GM21576 (cell line): ENCODE results near the gene METTL23.
"Not testable (repeated sequence)": the region's sequence is repeated elsewhere in the genome, so short reads cannot be mapped to it uniquely, and the experiment has no call there.

ENCODE experiments used
- ATAC-seq: cut with Tn5 transposase; IDR thresholded peaks from one replicate; pipeline ENCODE4 v1.9.1; 2021; ENCODE audit warnings: mild to moderate bottlenecking, moderate library complexity; ENCODE audit not compliant: unreplicated experiment

Gene METTL23

DNA sequence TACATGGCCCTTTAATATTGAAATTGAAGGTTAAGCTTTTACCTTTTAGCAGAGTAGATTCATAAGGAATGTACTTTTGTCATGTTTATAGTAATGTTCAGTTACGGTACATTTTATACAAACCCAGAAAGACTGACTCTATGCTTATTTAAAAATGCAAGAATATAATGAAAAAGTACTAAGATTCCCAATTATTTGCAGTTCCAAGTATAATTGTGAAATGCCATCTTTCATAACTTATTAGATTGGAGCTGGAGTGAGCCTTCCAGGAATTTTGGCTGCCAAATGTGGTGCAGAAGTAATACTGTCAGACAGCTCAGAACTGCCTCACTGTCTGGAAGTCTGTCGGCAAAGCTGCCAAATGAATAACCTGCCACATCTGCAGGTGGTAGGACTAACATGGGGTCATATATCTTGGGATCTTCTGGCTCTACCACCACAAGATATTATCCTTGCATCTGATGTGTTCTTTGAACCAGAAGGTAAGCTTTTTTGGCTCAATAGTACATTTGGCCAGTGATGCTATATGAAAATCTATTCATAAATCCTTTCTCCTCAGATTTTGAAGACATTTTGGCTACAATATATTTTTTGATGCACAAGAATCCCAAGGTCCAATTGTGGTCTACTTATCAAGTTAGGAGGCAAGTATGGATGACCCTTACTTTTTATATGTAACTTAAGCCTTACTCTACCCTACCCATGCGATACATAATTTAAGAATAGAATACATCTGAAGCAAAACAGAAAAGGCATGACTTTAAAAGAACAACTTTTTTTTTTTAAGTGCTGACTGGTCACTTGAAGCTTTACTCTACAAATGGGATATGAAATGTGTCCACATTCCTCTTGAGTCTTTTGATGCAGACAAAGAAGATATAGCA lies 6.3 kb downstream of the METTL23 start:
- ATAC-seq: no peak

DNA sequence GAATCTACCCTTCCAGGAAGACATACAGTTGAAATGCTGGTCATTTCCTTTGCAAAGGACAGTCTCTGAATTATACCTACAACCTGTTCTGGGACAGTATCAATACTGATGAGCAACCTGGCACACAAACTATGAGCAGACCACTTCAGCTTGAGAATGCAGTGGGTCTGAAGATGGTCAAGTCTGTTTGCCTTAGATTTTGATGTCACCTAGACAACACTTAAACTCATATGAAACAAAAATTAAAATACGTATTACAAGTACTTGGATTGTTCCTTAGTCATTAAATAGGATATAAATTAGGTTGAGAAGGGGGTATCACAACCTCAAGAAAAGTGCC lies 6.9 kb downstream of the METTL23 start:
- no peak for ATAC-seq

DNA sequence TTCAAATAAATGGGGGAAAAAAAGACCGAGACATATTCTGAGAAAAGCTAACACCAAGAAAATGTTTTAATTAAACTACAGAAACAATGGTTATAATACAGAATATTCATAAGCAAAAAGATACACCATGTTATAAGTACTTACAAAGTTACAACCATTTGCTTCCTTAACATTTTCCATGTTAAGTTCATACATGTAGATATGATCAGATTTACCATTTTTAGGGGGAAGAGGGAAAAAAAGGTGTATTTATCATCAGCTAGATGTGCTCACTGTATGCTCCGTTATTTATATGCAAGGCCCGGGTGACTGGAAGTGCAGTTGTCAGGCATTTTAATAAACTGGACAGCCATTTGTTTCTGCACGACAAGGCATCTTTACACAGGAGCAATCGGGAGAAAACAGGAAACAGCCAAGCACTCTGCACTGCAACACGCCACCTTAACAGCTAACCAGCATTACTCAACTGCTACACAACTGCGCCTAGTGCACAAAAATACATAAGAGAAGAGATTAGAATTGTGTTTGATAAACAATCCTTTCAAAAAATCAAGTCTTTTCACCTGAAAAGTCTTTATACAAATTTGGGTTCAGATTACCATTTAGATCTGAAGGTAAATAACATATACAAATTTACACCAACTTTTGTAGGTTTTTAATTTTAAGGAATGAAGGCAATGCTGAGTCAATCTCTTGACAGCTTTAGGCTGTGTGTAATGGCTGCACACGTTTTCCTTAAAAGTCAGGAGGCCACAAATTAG lies 7.6 kb downstream of the METTL23 start:
- no peak for ATAC-seq

DNA sequence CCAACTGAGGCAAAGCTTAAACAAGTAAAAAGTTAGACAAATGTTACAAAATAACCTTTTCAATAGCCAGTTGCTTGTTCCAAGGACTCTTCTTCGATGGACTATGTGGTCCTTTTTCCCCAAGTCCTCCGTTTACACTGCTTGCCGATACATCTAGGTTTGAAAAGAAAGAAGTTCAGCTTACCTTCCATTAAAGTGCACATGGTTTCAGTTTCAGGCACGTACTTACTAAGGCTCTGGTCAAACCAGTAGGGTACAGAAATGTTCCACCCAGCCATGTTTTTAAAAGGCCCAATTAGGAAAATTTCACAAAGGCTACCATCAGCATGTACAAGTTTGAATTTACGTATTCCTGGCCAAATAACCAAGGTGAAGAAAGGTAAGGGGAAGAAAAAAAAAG lies 8.4 kb downstream of the METTL23 start:
- no peak for ATAC-seq

DNA sequence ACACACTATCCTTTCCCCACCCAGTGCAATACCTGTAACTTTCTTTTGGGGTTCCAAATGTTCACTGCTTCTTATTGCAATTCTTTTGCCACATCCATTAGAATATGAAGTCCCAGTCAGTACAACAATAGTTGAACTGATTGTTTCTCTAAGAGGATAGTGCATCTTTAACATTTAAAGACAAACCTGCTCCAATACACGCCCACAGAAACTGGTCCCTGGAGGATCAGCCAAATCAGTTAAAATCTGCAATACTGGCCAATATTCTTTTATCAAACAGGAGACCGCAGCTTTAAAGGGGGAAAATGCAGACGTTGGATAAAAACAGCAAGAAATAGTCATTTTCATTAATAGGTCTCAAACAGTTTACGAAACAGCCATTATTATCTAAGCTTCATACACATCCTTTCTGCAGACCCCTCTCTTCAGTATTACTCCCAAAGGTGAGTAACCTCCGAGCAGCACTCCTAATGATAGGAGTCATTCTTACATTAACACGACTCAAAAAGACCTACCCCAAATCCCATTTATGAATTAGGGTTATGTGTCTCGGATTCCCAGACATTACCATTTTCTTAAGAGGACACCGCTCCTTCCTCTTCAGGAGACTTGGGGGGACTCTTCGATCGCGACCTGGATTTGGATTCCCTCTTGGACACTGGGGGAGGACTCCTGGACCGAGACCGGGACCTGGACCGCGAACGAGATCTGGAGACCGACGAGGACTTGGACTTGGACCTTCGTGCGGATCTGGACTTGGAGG lies 9.1 kb downstream of the METTL23 start:
- ATAC-seq: no peak

DNA sequence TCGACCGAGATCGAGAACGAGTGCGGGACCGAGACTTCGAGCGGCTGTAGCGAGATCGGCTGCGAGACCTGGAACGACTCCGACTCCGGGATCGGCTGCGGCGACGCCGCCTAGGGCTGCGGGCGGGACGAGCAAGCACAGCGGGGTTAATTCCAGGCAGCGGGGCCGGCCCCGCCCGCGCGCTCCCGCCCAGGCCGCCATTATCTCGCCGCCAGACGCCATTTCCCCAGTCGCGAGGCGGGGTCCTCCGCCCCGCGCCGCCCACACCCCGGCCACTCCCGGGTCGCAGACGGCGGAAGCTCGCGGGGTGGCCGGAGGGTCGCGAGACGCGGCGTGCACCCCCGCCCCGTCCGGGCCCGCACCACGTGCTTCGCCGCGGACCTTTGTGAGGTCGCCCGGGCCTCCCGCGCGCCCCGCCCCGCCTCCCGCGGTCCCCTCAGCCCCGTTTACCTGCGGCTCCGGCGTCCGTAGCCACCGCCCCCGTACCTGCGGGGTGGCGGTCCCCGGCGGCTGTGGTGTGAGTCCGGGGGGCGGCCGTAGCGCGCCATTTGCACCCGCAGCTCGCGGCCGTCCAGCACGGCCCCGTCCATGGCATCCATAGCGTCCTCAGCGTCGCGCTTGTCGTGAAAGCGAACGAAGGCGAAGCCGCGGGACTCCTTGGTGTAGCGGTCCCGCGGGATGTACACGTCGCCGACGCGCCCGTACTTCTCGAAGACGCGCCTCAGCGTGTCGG lies 9.9 kb downstream of the METTL23 start:
- ATAC-seq: peak; percentile 7

DNA sequence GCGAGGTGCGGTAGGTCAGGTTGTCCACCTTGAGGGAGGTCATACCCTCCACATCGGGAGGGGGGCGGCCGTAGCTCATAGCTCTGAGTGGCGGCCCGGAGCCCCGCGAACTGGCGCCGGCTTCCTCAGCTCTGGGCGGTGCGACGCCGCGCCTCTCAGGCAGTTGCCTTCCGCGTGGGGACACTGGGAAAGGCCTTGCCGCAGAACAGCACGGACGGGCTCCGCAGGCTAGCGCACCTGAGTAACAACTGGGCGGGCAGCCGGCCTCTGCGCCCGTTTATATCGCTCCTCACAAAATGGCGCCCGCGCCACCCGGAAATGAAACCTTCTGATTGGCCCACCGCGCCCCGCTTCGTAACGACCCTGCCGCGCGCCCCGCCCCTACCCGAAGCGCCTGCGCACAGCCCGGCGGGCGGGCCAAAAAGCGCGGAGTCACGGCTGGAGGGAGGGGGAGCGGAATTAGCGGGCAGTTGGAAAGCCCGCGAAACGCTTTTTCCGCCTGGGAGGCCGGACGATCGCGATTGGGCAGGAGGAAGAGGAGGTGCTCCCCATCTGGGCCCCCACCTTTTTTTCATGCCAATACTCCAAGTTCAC lies 10.5 kb downstream of the METTL23 start, which contains the start of gene SRSF2:
Gene SRSF2 (minus strand): TSS at position 250 of the 594 bp plus-strand sequence. CDS start 171 bp downstream, at position 79.
- ATAC-seq: peak; percentile 66

DNA sequence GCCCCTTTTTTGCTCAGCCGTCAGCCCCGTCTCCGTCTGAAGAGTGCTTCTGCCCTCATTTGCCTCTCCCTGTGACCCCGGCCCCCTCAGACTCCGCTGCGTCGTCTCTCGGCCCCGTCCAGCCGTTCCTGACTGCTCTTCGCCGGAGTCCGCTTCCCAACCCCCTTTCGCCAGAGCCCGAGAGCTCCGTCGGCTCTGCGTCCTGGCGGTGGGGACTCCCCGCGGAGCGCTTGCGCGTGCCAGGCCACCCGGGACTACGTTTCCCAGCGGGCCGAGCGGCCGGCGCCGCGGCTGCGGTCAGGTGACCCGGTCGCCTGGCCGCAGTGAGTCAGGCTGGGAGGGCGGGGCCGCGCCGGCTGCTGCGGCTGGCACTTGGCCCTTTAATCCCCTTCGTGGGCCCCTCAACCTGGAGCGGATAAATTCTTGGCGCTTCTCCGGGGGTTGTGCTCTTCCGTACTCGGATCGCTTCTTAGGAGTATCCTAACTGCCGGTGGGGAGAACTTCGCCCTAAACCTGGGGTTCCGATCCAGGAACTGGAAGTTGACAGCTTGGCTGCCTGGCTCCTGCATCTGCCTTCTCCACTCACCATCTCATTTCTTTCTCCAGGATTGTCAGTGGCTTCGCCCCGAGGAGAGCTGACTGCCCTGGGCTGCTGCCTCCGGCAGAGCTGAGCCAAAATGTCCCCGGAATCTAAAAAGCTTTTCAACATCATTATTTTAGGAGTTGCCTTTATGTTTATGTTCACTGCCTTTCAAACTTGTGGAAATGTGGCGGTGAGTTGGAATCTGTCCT lies 11.2 kb downstream of the METTL23 start, which contains the start of gene MFSD11:
Gene MFSD11 (plus strand): TSS at position 444 of the 792 bp plus-strand sequence. CDS start 234 bp downstream, at position 678.
- ATAC-seq: peak; percentile 49

DNA sequence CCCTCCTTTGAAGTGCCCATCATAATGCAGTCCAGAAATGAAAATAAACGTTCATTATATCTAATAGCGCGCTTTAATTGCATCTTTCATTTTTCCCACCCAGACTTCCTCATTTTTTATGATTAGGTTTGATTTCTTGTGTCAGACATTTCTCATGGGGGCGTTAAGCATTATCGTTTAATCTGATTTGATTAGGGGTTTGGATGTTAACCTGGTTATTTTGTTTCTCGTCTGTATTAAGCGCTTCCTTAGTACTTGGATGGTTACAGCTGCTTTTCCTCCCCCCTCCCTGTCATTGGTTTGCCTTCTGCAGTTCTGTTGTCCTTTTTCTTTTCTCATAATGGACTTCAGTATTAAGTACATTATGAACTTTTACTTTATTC lies 11.8 kb downstream of the METTL23 start:
- ATAC-seq: no peak

DNA sequence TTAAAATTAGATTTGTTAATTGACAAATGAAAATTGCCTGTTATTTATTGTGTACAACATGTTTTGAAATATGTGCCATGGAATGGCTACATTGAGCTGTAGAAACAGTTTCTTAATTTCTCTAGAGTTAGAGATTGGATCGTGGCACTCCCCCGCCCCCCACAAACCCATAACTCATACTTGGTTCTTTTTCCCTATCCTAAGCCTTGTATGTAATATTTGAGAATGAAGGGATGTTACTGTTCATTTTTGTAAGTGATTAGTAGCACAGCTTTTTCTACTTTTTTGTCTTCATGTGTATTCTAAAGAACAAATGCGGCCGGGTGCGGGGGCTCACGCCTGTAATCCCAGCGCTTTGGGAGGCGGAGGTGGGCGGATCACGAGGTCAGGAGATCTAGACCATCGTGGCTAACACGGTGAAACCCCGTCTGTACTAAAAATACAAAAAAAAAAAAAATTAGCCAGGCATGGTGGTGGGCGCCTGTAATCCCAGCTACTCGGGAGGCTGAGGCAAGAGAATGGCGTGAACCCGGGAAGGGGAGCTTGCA lies 13.0 kb downstream of the METTL23 start:
- ATAC-seq: not testable (repeated sequence)

DNA sequence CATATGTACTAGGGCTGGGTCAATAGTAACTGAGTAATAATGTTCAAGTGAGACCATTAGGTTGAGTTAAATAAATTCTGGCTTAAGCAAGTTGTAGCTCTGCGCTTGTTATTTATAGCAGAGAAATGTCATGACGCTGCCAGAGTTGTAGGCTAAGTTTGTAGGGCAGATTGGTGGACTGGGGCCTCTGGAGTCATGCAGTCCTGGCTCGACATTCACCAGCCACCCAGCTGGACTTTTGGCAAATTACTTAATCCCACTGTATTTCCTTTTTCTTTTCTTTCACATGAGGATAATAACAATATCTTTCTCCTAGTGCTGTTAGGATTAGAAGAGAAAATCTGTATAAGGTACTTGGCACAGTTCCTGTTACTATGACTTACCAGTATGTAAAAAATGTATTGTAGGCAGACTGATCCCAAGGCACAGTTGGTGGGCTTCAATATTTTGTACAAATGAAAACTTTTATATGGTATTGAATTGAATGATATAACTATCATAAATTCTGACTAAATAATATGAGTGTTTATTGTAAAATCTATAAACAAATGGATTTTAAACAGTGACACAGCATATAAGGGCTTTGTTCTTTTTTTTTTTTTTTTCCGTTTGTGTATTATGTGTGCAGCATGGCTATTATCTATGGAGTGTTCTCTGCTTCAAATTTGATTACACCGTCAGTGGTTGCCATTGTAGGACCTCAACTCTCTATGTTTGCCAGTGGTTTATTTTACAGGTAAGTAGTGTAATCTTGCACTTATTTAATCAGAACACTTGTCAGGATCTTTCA lies 13.9 kb downstream of the METTL23 start:
- no peak for ATAC-seq

DNA sequence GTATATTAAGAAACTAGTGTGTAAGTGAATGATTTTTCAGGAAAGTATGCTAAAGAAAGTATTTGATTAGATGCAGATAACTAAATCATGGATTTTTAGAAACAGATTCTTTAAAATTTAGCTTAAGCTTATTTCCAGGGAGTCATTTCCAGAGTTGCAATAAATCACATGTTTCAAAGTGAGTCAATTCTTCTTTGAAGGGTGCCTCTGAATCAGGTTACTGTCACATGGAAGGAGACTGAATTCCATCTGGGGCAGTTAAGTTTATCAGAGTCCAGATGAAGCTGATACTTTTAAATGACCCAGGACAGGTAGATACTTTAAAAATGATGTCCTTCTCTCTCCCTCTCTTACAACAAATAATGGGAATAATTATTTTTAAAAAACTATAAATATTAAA lies 16.3 kb downstream of the METTL23 start:
- ATAC-seq: no peak

DNA sequence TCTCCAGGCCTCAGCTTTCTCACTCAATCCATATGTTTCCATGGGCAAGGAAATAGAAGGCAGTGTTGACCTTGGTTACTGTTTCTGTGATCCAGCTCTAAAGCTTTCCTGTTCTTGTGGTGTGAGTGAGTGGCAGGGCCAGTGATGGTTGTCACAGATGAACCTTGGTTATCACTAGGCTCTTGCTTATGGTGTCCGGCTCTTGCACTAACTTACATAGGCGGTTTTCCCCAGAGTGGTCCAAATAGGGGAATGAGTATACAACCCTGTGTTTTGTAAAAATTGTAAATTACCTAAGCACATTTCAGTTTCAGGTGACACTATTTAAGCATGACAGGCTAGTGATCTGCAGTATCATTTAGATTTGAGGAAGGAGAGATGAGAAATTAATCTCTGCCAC lies 18.1 kb downstream of the METTL23 start:
- ATAC-seq: no peak

DNA sequence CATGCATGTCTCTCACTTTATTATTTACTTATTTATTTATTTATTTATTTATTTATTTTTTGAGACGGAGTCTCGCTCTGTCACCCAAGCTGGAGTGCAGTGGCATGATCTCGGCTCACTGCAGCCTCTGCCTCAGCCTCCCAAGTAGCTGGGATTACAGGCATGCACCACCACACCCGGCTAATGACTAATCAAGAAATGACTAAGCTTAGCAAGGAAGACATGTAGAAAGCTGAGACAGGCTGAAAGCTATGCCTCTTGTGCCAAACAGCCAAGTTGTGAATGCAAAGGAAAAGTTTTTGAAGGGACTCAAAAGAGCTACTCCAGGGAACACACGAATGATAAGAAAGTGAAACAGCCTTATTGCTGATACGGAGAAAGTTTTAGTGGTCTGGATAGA lies 19.1 kb downstream of the METTL23 start:
- ATAC-seq: not testable (repeated sequence)

DNA sequence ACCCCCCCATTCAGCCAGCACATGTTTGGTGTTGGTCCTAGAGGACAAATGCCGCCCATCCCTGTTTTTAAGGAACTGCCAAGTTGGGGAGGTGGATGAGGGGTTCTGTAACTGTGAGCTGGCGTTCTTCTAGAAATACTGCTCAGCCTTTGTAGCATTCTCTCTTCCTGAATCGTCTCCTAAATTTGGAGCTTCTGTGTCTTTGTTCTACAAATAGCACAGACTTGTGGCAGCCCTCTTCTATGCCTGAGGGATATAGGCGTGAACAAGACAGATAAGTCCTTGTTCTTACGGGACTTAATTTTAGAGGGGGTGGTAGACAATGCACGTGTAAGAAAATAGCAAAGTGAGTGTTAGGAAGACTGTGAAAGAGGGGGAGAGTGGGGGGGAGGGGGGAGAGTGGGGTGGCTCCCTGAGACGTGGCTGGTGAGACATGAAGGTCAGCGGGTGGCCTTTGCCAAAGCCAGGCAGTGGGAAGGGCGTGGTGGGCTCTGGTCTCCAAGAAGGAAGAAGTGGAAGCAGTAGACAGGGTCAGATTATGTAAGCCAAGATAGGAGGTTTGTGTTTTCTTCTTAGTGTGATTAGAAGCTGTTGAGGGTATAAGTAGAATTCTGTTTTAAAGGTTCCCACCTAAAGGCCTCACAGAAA lies 21.2 kb downstream of the METTL23 start:
- ATAC-seq: no peak

DNA sequence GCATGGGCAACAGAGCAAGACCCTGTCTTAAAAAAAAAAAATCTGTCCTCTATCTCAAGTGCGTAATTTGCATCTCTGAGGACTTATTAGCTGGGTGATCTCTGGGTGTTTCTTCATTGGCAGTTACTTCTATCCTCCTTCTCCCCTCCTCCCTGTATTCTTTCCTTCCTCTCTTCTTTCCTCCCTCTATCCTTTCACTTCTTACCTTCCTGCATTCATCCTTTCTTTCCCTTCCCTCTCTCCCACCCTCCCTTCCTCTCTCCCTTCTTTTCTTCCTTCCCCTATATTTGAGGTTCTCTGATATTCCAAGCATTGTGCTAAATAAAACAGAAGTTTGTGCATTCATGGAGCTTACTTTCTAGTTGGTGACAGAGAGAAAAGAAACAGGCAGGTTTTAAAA lies 22.0 kb downstream of the METTL23 start:
- no peak for ATAC-seq

DNA sequence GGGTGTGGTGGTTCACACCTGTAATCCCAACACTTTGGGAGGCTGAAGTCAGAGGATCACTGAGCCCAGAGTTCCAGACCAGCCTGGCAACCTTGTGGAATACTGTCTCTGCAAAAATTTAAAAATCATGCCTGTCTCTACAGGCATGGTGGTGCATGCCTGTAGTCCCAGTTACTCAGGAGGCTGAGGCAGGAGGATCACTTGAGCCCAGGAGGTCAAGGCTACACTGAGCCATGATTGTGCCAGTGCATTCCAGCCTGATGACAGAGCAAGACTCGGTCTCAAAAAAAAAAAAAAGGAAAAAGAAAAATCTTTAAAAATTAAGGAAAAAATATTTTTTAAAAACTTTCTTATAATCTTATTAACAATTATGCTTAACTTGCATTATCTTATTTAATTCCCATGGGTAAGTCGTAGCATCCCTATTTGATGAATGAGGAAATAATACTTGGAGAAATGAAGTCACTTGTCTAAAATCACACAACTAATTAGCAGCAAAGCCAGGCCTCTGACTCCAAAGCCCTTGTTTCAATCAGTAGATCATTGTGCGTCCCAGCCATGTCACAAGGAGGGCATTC lies 24.9 kb downstream of the METTL23 start:
- no peak for ATAC-seq
